KG1 (cell line): ENCODE data around the gene GNLY.
"Not testable (repeated sequence)": the region's sequence is repeated elsewhere in the genome, so short reads cannot be mapped to it uniquely, and the experiment has no call there.

Experiments
- DNase-seq: peaks from one replicate; lab custom pipeline; 2025; lab: John Stamatoyannopoulos, UW

Gene GNLY

DNA sequence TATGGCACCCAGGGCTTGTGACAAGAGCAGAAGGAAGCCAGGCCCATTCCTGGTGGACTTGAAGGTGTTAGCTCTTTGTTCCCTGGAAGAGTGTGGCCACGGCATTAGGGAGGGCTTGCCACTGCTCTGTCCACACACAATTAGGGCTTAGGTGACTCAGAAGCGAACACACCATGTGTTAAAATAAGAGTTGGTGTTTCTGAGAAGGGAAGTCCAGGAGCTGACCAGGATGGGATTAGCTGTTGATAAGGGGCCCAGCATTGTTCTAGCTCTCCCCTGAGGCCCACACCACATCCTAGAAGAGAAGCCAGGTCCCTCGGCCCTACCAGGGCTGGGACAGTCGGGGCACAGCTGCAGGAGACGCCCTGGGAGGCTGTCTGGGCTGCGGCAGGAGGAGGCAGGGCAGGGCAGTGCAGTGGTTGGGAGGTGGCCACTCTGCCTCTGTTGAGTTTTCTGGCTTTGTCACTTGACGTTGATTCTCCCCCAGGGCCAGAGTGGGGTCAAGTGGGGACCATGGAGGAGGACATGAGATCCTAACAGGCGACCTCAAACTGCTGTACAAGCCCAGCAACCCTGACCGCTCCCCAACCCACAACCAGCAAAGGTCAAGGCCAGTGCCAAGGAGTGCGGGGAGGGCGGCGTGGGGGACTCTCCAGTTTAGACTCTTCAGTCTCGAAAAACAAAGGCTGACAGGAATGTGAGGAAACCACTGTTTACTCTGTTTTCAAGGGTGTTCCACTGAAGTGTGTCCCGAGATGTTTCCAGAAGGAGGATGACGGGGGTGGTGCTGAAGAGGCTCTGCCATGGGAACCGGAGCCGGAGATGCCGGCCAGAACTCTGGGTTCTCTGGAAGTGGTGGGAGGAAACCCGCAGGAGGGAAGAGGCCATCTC lies 16.8 kb downstream of the GNLY start:
- DNase-seq: no peak

DNA sequence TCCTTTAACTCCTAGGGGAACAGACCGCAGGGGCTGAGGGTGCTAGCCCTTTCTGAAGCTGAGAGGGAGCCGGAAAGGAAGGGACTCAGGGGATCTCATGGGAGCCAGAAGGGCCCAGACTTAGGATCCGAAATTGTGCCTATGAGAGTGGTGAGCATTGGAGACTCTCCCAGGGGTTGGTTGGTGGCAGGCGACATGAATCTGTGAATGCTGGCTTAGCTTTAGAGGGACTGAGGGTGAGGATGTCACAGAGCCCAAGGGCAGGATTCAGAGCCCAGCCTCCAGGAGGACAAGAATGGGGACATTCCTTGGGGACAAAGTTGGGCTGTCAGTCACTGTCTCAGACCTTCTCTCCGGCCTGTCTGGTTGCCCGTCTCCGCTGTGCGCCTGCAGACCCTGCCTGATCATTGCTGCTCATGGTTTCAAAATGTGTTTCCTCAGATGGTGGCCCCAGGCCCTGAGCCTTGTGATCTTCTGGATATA lies 17.5 kb downstream of the GNLY start:
- DNase-seq: no peak

GRCh38 chr2:85712336-85712735 lies 18.2 kb downstream of the GNLY start:
- DNase-seq: no peak

DNA sequence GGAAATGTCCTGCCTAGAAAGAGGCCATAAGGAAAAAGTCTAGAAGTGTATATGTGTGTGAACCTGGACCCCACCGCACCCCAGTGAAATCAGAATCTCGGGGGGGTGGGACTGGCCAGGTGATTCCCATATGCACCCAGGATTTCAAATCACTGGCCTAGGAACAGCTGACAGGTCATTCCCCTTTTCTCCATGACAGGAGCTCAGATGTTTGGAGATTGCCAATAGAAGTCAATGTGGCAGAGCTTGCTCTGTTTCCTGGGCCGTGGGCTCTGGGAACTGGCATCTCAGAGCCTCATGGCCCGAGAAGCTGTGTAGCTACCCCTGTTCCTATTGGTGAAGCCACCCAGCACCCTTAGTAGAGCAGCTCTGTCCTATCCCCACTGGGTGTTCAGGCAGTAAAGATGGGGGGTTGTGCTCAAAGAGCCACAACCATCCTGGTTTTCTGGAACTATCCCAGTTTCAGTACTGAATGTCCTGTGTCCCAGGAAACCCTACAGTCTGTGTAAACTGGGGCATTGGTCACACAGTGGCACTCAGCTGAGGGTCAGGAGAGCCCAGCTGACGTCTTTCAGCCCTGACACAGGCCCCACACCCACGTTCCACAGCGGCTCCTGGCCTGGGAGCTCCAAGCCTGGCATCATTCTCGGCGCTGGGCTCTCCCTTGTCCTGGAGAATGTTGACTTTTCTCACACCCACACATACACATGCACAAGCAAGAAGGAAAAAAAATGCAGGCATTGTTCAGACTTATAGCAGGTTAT lies 18.9 kb downstream of the GNLY start:
- no peak for DNase-seq

- DNase-seq: no peak
Measured at GRCh38 chr2:85713836-85714235, 19.7 kb downstream of the GNLY start.

- DNase-seq: not testable (repeated sequence)
Measured at GRCh38 chr2:85714421-85714820, 20.3 kb downstream of the GNLY start.

DNA sequence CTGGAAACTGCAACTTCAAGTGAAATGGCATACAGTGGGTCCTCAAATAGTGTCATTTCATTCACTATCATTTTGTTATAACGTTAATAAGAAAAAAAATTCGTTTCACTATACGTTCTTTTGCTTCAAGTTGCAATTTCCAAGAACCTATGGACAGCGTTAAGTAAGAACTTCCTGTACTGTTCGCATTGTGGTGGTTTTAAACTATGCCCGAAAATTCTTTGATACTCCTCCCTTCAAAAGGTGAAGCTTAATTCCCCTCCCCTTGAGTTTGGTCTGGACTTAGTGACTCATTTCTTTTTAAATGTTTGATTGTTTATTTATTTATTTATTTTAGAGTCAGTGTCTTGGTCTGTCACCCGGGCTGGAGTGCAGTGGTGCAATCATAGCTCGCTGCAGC lies 20.7 kb downstream of the GNLY start:
- DNase-seq: no peak

DNA sequence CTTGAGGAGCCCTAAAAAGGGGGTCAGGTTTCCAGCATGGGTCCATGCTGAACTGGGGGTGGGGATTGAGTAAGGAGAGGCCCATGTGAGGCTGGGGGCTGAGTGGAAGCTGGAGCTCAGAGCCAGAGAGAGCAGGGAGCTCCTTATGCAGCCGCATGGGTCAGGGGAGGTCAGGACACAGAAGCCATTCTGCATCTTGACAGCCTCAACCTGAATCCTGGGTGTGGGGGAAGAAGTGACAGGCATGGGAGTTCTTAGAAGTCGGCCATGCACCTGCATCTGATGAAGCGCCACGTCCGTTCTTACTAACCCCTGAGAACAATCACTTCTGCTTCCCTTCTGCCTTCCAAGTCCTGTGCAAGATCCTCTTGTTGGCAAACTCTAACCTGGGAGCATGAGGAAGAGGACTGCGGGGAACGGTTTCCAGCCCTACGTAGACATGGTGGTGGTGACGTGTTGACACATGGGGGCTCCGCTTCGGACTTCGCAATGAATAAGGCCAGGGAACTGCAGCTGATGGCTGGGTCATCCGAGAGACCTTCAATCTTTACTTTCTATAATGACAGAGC lies 22.3 kb downstream of the GNLY start:
- no peak for DNase-seq

GRCh38 chr2:85717308-85718008 lies 23.3 kb downstream of the GNLY start:
- no peak for DNase-seq

DNA sequence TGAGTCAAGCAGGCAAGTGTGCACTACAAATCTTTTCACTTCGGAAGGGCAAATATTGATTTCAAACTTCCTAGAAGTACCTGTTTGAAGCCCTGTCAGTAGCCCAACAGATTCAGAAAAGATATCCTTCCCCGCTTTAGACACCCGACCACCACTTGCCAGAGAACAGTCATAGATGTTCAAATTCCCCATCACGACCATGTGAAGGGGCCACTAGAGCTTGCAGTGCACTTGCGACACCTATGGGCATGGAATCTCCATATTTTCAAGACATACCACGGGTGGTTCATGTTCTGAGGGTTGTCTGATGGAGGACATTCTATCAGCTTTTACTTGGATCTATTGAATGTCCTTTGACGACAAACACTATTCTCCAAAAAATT lies 23.8 kb downstream of the GNLY start:
- DNase-seq: no peak

DNA sequence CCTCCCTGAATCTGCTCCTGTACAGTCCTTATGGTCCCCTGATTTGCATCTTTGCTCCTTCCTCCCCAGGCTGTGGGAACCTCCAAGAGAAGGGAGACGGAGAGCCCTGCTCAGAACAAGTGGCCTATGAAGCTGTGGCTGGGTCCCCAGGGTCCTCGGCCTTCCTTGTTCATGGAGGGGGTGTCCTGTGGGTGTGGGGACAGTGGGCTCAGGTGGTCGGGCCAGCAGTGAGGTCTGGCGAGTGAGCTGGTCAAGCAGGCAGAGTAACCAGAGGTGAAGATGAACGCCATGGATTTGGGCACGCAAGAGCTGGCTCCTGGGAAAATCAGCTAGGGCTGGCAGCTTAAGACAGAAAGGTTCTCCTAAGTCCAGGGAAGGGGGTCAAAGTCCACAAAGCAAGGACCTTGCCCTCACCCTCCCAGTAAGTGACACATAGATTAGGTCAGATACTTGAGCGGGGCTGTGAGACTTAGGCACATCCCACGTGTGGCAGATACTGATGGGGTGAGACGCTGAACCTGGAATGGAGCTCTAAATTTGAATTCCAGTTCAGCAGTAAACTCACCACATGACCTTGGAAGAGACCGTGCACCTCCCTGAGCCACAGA lies 24.8 kb downstream of the GNLY start:
- no peak for DNase-seq

GRCh38 chr2:85719609-85720240 lies 25.6 kb downstream of the GNLY start:
- no peak for DNase-seq

- no peak for DNase-seq
Measured at GRCh38 chr2:85720533-85720932, 26.4 kb downstream of the GNLY start.

GRCh38 chr2:85721641-85722040 lies 27.5 kb downstream of the GNLY start:
- DNase-seq: no peak

- DNase-seq: no peak
Measured at GRCh38 chr2:85722519-85722918, 28.4 kb downstream of the GNLY start.

GRCh38 chr2:85723707-85724360 lies 29.7 kb downstream of the GNLY start:
- DNase-seq: no peak

DNA sequence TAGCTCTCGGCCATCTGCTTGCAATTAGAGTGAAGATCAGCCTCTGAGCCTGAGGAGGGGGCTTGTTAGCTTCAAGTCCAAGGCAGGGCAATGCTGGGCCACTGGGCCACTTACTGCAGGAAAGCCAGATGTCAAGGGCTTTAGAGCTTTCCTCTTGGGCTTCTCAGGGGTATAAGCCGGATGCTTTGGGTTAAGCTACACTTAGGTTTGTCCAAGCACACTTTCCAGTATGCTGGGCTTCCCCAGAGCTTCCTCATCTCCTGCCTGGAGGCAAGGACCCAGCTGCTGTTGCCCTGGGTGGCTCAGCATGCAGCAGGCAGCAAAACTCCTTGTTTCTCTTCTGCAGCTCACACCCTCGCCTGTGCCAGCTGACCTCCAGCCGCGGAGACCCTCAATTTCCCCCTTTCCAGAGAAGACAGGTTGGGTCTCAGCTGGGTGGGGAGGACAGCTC lies 30.6 kb downstream of the GNLY start:
- DNase-seq: no peak

- DNase-seq: no peak
Measured at GRCh38 chr2:85725451-85725850, 31.3 kb downstream of the GNLY start.

DNA sequence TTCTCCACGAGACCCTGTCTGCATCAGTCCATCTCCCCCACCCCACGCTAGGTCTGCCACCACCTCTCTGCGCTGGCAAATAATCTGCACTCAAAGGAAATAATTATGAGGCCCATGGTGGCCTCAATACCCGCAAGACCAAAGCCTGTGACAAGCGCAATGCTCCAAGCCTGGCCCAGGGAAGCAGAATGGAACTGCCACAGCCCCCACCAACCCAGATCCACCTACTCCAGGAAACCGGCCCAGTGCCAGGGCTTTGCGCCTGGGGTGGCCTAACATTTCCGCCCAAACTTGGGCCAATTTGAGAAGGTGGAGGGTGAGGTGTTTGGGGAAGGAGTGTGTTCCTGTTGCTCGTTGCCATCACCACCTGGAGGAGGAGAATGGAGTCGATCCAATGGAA lies 33.6 kb downstream of the GNLY start:
- no peak for DNase-seq

- no peak for DNase-seq
Measured at GRCh38 chr2:85728342-85728741, 34.2 kb downstream of the GNLY start.
